OCI-LY3 (cell line): ENCODE results near the gene RBPJ.
"Not testable (repeated sequence)": the region's sequence is repeated elsewhere in the genome, so short reads cannot be mapped to it uniquely, and the experiment has no call there.

Source experiments
- CTCF ChIP-seq: fragments of 200-600, 300-600 bp; sonication (generic); IDR thresholded peaks from 2 replicates; pipeline ENCODE4 v1.5.1; 2014; ENCODE audit warnings: antibody characterized with exemption, low read length, low read depth
- EZH2phosphoT487 ChIP-seq: fragments of 200-600 bp; shearing (Covaris generic); IDR thresholded peaks from 2 replicates; pipeline ENCODE4 v1.6.1; 2018; ENCODE audit warnings: antibody characterized with exemption, mixed run types, low read depth

DNA sequence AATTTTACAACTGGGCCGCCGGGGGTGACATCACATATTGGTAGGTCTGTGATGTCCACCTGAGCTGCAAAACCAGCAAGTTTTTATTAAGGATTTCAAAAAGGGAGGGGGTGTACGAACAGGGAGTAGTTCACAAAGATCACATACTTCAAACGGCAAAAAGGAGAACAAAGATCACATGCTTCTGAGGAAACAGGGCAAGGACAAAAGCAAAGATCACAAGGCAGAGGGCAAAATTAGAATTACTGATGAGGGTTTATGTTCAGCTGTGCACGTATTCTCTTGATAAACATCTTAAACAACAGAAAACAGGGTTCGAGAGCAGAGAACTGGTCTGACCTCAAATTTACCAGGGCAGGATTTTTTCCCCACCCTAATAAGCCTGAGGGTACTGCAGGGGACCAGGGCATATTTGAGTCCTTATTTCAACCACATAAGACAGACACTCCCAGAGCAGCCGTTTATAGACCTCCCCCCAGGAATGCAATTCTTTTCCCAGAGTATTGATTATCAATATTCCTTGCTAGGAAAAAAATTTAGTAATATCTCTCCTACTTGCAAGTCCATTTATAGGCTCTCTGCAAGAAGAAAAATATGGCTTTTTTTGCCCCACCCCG, 5.4 kb upstream of the RBPJ start:
- not testable (repeated sequence) for TF ChIP-seq CTCF, EZH2phosphoT487
